Measurements from ENCODE around the gene GFOD2. TPM values are rescaled to one million over a fixed set of nuclear protein-coding genes. Genes with fewer than 3 reads are reported as not detected.

GFOD2 gene
- total RNA-seq, 1 experiment from 2014 or later, result 13.4 TPM

GRCh38 chr16:67720236-67720635 is 1.1 kb upstream of the GFOD2 start:
- Mint-ChIP-seq H3K4me3 (ENCODE audit: unreplicated experiment) (peak overlapping the region; percentile 89), H3K27ac (ENCODE audit: unreplicated experiment) (peak overlapping the region; percentile 86), H3K9me3 (ENCODE audit: unreplicated experiment) (no peaks in the 10 kb centered on the region), H3K27me3 (ENCODE audit: insufficient read depth, unreplicated experiment) (no peaks in the 10 kb centered on the region), H3K36me3 (ENCODE audit: insufficient read depth, unreplicated experiment) (peaks cover 14% of the 10 kb centered on the region), H3K4me1 (ENCODE audit: low read depth, unreplicated experiment) (peaks cover 20% of the 10 kb centered on the region)
- no TSS peak for BruUV-seq (replicated peaks)
- ChIA-PET POLR2A (interaction anchor here (1.9 kb wide), 1 partner anchor 60 kb away, joined by 8 read pairs; the partner anchor contains the start of genes ACD and PARD6A), CTCF (interaction anchor here (0.9 to 2.5 kb wide), 5 partner anchors 47 to 199 kb away, joined by 3 to 18 read pairs (median 12); no protein-coding TSS in a partner anchor)
- no peak for TF ChIP-seq CTCF (IDR thresholded peaks at IDR 0.05; ENCODE audit: insufficient read depth in 1 of 2, low read depth in 1 of 2, low read length in 1 of 2, severe bottlenecking in 1 of 2, unreplicated experiment in 1 of 2)
- peaks cover 25% of the 10 kb centered on the region for H3K4me1 ChIP-seq
- intact Hi-C loops (cut with micrococcal nuclease; ENCODE audit: unreplicated experiment), result no loop called here
- no peaks in the 10 kb centered on the region for H3K9me3 ChIP-seq
- no peak overlapping the region for H3K4me3 ChIP-seq (ENCODE audit: low read depth, low read length)
- H3K27me3 ChIP-seq (replicated peaks; ENCODE audit: control insufficient read depth, insufficient read depth, low read length), result no peaks in the 10 kb centered on the region
- peak in 1 of 2 experiments; percentile 14 for DNase-seq
- no peaks in the 10 kb centered on the region; the same call in 1 of the 2 replicates for H3K36me3 ChIP-seq (ENCODE audit: control insufficient read depth, insufficient read depth, low read length)

GRCh38 chr16:67719778-67720144 is 645 bp upstream of the GFOD2 start:
- Histone ChIP-seq H3K36me3 (ENCODE audit: control insufficient read depth, insufficient read depth, low read length) (no peaks in the 10 kb centered on the region), H3K27me3 (replicated peaks; ENCODE audit: control insufficient read depth, insufficient read depth, low read length) (no peaks in the 10 kb centered on the region), H3K9me3 (no peaks in the 10 kb centered on the region), H3K4me3 (ENCODE audit: low read depth, low read length) (peak overlapping the region; percentile 84), H3K4me1 (peaks cover 25% of the 10 kb centered on the region)
- BruUV-seq (replicated peaks), result TSS peak; percentile 99
- ChIA-PET POLR2A (interaction anchor here (0.6 to 1.9 kb wide), 7 partner anchors 18 to 303 kb away, joined by 3 to 18 read pairs (median 4); partner anchors contain the start of genes ACD, DDX28, DUS2 and PARD6A), CTCF (interaction anchor here (0.5 to 2.5 kb wide), 15 partner anchors 16 to 473 kb away, joined by 3 to 18 read pairs (median 6); partner anchors contain the start of genes ACD, C16orf86, ENKD1 and RANBP10)
- Mint-ChIP-seq H3K4me1 (ENCODE audit: low read depth, unreplicated experiment) (peaks cover 20% of the 10 kb centered on the region), H3K27me3 (ENCODE audit: insufficient read depth, unreplicated experiment) (no peaks in the 10 kb centered on the region), H3K36me3 (ENCODE audit: insufficient read depth, unreplicated experiment) (peaks cover 14% of the 10 kb centered on the region), H3K27ac (ENCODE audit: unreplicated experiment) (peak overlapping the region; percentile 86), H3K4me3 (ENCODE audit: unreplicated experiment) (peak overlapping the region; percentile 89), H3K9me3 (ENCODE audit: unreplicated experiment) (no peaks in the 10 kb centered on the region)
- DNase-seq, result peak in 1 of 2 experiments; percentile 45
- no peak for TF ChIP-seq CTCF (IDR thresholded peaks at IDR 0.05; ENCODE audit: insufficient read depth in 1 of 2, low read depth in 1 of 2, low read length in 1 of 2, severe bottlenecking in 1 of 2, unreplicated experiment in 1 of 2)
- intact Hi-C loops (cut with micrococcal nuclease; ENCODE audit: unreplicated experiment), result loop anchor here (1.0 to 2.0 kb wide), 2 partner anchors 47 to 87 kb away; partner anchors contain the start of genes RANBP10 and TSNAXIP1

GRCh38 chr16:67718668-67719047 is 458 bp downstream of the GFOD2 start:
- ChIA-PET CTCF (interaction anchor here (0.9 to 2.5 kb wide), 9 partner anchors 46 to 472 kb away, joined by 3 to 18 read pairs (median 7); partner anchors contain the start of genes ACD, C16orf86, ENKD1 and RANBP10), POLR2A (interaction anchor here (0.7 to 1.9 kb wide), 8 partner anchors 17 to 304 kb away, joined by 3 to 18 read pairs (median 4); partner anchors contain the start of genes ACD, DDX28, DUS2 and PARD6A)
- intact Hi-C loops (cut with micrococcal nuclease; ENCODE audit: unreplicated experiment), result loop anchor here (1.0 to 2.0 kb wide), 2 partner anchors 46 to 88 kb away; partner anchors contain the start of genes RANBP10 and TSNAXIP1
- TF ChIP-seq CTCF (IDR thresholded peaks at IDR 0.05; ENCODE audit: insufficient read depth in 1 of 2, low read depth in 1 of 2, low read length in 1 of 2, severe bottlenecking in 1 of 2, unreplicated experiment in 1 of 2), result no peak
- Histone ChIP-seq H3K4me1 (peaks cover 25% of the 10 kb centered on the region), H3K9me3 (no peaks in the 10 kb centered on the region), H3K27me3 (replicated peaks; ENCODE audit: control insufficient read depth, insufficient read depth, low read length) (no peaks in the 10 kb centered on the region), H3K36me3 (ENCODE audit: control insufficient read depth, insufficient read depth, low read length) (no peaks in the 10 kb centered on the region), H3K4me3 (ENCODE audit: low read depth, low read length) (peak overlapping the region; percentile 84)
- Mint-ChIP-seq H3K27ac (ENCODE audit: unreplicated experiment) (peak overlapping the region; percentile 86), H3K36me3 (ENCODE audit: insufficient read depth, unreplicated experiment) (peaks cover 14% of the 10 kb centered on the region), H3K9me3 (ENCODE audit: unreplicated experiment) (no peaks in the 10 kb centered on the region), H3K27me3 (ENCODE audit: insufficient read depth, unreplicated experiment) (no peaks in the 10 kb centered on the region), H3K4me1 (ENCODE audit: low read depth, unreplicated experiment) (peaks cover 20% of the 10 kb centered on the region), H3K4me3 (ENCODE audit: unreplicated experiment) (peak overlapping the region; percentile 89)
- no TSS peak for BruUV-seq (replicated peaks)
- peak in 1 of 2 experiments; percentile 14 for DNase-seq
